ENCODE measurements around the gene BMERB1. TPM values are rescaled to one million over a fixed set of nuclear protein-coding genes. Genes with fewer than 3 reads are reported as not detected.
"Not testable (repeated sequence)": the region's sequence is repeated elsewhere in the genome, so short reads cannot be mapped to it uniquely, and the experiment has no call there.

The BMERB1 gene
- total and polyA plus RNA-seq, 10 donors = 5.6 to 36.5 (median 19.0) TPM

- TF ChIP-seq POLR2AphosphoS5 (IDR thresholded peaks at IDR 0.05) (no peak), POLR2A (IDR thresholded peaks at IDR 0.05) (no peak), CTCF (IDR thresholded peaks at IDR 0.05 in 8 of 11, conservative IDR thresholded peaks at IDR 0.05 in 3 of 11) (no peak)
- Histone ChIP-seq H3K36me3 (no peaks in the 10 kb centered on the region), H3K4me1 (peaks cover 0 to 3% (median 0%) of the 10 kb centered on the region in 6 donors), H3K27ac (no peak overlapping the region), H3K27me3 (replicated peaks in 1 of 7) (no peaks in the 10 kb centered on the region), H3K9me3 (peaks cover 0 to 6% (median 0%) of the 10 kb centered on the region in 8 donors), H3K4me3 (no peak overlapping the region)
- intact Hi-C loops (cut with DNase I; ENCODE audit: low total_unique reads) = no loop called here
- DNase-seq = no peak
- 89 to 98% (median 94%) methylated on average over 2 of the region's 2 CpGs for WGBS, 5 donors
These were observed 131.7 kb downstream of the BMERB1 start for GRCh38 chr16:15566095-15566494.

- TF ChIP-seq CTCF (IDR thresholded peaks at IDR 0.05 in 8 of 11, conservative IDR thresholded peaks at IDR 0.05 in 3 of 11) (no peak), POLR2AphosphoS5 (IDR thresholded peaks at IDR 0.05) (no peak), POLR2A (IDR thresholded peaks at IDR 0.05) (no peak)
These were observed 133.4 kb downstream of the BMERB1 start for GRCh38 chr16:15567823-15568222.

GRCh38 chr16:15570666-15571065, 136.3 kb downstream of the BMERB1 start:
- DNase-seq; H3K27me3 ChIP-seq (replicated peaks in 1 of 7); H3K27ac ChIP-seq; H3K36me3 ChIP-seq; H3K4me3 ChIP-seq; intact Hi-C loops (cut with DNase I; ENCODE audit: low total_unique reads); H3K9me3 ChIP-seq: not testable (repeated sequence)
- 88 to 96% (median 89%) methylated on average over 4 of the region's 4 CpGs for WGBS, 5 donors
- H3K4me1 ChIP-seq = peaks cover 0 to 26% (median 8%) of the 10 kb centered on the region in 6 donors

More at GRCh38 chr16:15567823-15568222, 133.4 kb downstream of the BMERB1 start:
- Histone ChIP-seq H3K9me3 (peaks cover 0 to 6% (median 0%) of the 10 kb centered on the region in 8 donors), H3K4me1 (peaks cover 0 to 18% (median 7%) of the 10 kb centered on the region in 6 donors), H3K27ac (no peak overlapping the region), H3K36me3 (no peaks in the 10 kb centered on the region), H3K27me3 (replicated peaks in 1 of 7) (no peaks in the 10 kb centered on the region), H3K4me3 (no peak overlapping the region)
- WGBS, 5 donors = 89 to 97% (median 92%) methylated on average over 5 of the region's 5 CpGs
- peak; percentile 36 for DNase-seq
- intact Hi-C loops (cut with DNase I; ENCODE audit: low total_unique reads) = no loop called here

- Histone ChIP-seq H3K27me3 (replicated peaks in 1 of 7) (no peaks in the 10 kb centered on the region), H3K4me1 (peaks cover 0 to 26% (median 8%) of the 10 kb centered on the region in 6 donors), H3K27ac (peak overlapping the region in 3 of 8 donors; percentile 32 to 68 (median 46)), H3K36me3 (no peaks in the 10 kb centered on the region), H3K9me3 (peaks cover 0 to 4% (median 0%) of the 10 kb centered on the region in 8 donors), H3K4me3 (no peak overlapping the region)
- intact Hi-C loops (cut with DNase I; ENCODE audit: low total_unique reads) = no loop called here
- no peak for TF ChIP-seq CTCF (IDR thresholded peaks at IDR 0.05 in 8 of 11, conservative IDR thresholded peaks at IDR 0.05 in 3 of 11)
- TF ChIP-seq POLR2A (IDR thresholded peaks at IDR 0.05) = no peak
- no peak for TF ChIP-seq POLR2AphosphoS5 (IDR thresholded peaks at IDR 0.05)
- 31 to 55% (median 48%) methylated on average over 6 of the region's 6 CpGs for WGBS, 5 donors
- no peak for DNase-seq
These were observed 137.2 kb downstream of the BMERB1 start for GRCh38 chr16:15571557-15571956.
